Measurements from ENCODE around the gene TREH. TPM values are rescaled to one million over a fixed set of nuclear protein-coding genes. Genes with fewer than 3 reads are reported as not detected.
"Not testable (repeated sequence)": the region's sequence is repeated elsewhere in the genome, so short reads cannot be mapped to it uniquely, and the experiment has no call there.

TREH gene
- total and polyA plus RNA-seq, 2 experiments from 2014 or later = 0.42 TPM; not detected in 1

GRCh38 chr11:118682372-118682771 lies 2.9 kb upstream of the TREH start:
- Histone ChIP-seq H3K36me3 (no peaks in the 10 kb centered on the region), H3K27me3 (no peaks in the 10 kb centered on the region), H3K27ac (no peak overlapping the region), H3K4me1 (ENCODE audit: low read depth) (no peaks in the 10 kb centered on the region), H3K9me3 (ENCODE audit: low read depth) (no peaks in the 10 kb centered on the region), H3K4me3 (no peak overlapping the region)
- TF ChIP-seq CTCF (IDR thresholded peaks at IDR 0.05; ENCODE audit: low read depth, low read length) = no peak
- DNase-seq (ENCODE audit: low read depth in 1 of 2, low spot score in 1 of 2) = no peak

- not testable (repeated sequence) for H3K27me3 ChIP-seq; H3K9me3 ChIP-seq (ENCODE audit: low read depth); H3K27ac ChIP-seq; H3K36me3 ChIP-seq; H3K4me1 ChIP-seq (ENCODE audit: low read depth); H3K4me3 ChIP-seq
- DNase-seq (ENCODE audit: low read depth in 1 of 2, low spot score in 1 of 2) = peak; percentile 51 to 70
- peak; percentile 38 for TF ChIP-seq CTCF (IDR thresholded peaks at IDR 0.05; ENCODE audit: low read depth, low read length)
Measured at GRCh38 chr11:118678908-118679307, 542 bp downstream of the TREH start.

GRCh38 chr11:118677977-118678376 lies 1.5 kb downstream of the TREH start:
- H3K4me1 ChIP-seq (ENCODE audit: low read depth) = no peaks in the 10 kb centered on the region
- no peak for DNase-seq (ENCODE audit: low read depth in 1 of 2, low spot score in 1 of 2)
- no peaks in the 10 kb centered on the region for H3K27me3 ChIP-seq

GRCh38 chr11:118674082-118674435 lies 5.4 kb downstream of the TREH start:
- no peak for TF ChIP-seq CTCF (IDR thresholded peaks at IDR 0.05; ENCODE audit: low read depth, low read length)
- Histone ChIP-seq H3K9me3 (ENCODE audit: low read depth) (no peaks in the 10 kb centered on the region), H3K4me3 (no peak overlapping the region), H3K27ac (no peak overlapping the region), H3K4me1 (ENCODE audit: low read depth) (no peaks in the 10 kb centered on the region), H3K27me3 (no peaks in the 10 kb centered on the region), H3K36me3 (no peaks in the 10 kb centered on the region)
- DNase-seq (ENCODE audit: low read depth in 1 of 2, low spot score in 1 of 2) = no peak

More at GRCh38 chr11:118677977-118678376, 1.5 kb downstream of the TREH start:
- H3K9me3 ChIP-seq (ENCODE audit: low read depth) = no peaks in the 10 kb centered on the region
- H3K36me3 ChIP-seq = no peaks in the 10 kb centered on the region
- H3K27ac ChIP-seq = no peak overlapping the region
- no peak overlapping the region for H3K4me3 ChIP-seq
- TF ChIP-seq CTCF (IDR thresholded peaks at IDR 0.05; ENCODE audit: low read depth, low read length) = no peak

- no peaks in the 10 kb centered on the region for H3K27me3 ChIP-seq
- H3K4me3 ChIP-seq = no peak overlapping the region
- no peak overlapping the region for H3K27ac ChIP-seq
- H3K36me3 ChIP-seq = no peaks in the 10 kb centered on the region
- H3K9me3 ChIP-seq (ENCODE audit: low read depth) = no peaks in the 10 kb centered on the region
- H3K4me1 ChIP-seq (ENCODE audit: low read depth) = no peaks in the 10 kb centered on the region
- TF ChIP-seq CTCF (IDR thresholded peaks at IDR 0.05; ENCODE audit: low read depth, low read length) = no peak
- DNase-seq (ENCODE audit: low read depth in 1 of 2, low spot score in 1 of 2) = no peak
Measured at GRCh38 chr11:118673361-118674081, 5.9 kb downstream of the TREH start.

All from cardiac muscle cell (in vitro differentiated cells and primary cell).